Spleen (tissue), 7 donors: ENCODE data around the gene ATP11C.

Source experiments
- CTCF ChIP-seq, 11 experiments: fragments of 200-600 bp in 7 of 11; fragments of 450-650 bp in 4 of 11; sonication (generic) in 4 of 11; IDR thresholded peaks in 8 of 11; conservative IDR thresholded peaks in 3 of 11; 1 replicate in 7 of 11; 2 replicates in 4 of 11; pipeline versions ENCODE4 v1.4.0 to v1.8.0; 2016 to 2021; ENCODE audit warnings: antibody characterized with exemption in 11 of 11, inconsistent platforms in 4 of 11, mild to moderate bottlenecking in 1 of 11
- POLR2A ChIP-seq, 3 donors: fragments of 450-650 bp; IDR thresholded peaks; one replicate each; pipeline ENCODE4 v1.5.1; 2017; ENCODE audit warnings: antibody characterized with exemption in 3 of 3, mild to moderate bottlenecking in 1 of 3
- donor health status: DM: no; HTN: no; CAD: no; lungs with moderate emphysema.
- donor health status: DM: no; HTN: no; CAD: no.
- donor health status: DM: no; HTN: no; CAD: no.

- TF ChIP-seq POLR2A (IDR thresholded peaks at IDR 0.05) = no peak
- no peak for TF ChIP-seq CTCF (IDR thresholded peaks at IDR 0.05 in 8 of 11, conservative IDR thresholded peaks at IDR 0.05 in 3 of 11)
These were observed 104.0 kb downstream of the ATP11C start for GRCh38 chrX:139828830-139829229.
